DMS53 (cell line): ENCODE measurements around the gene MAMSTR.
"Not testable (repeated sequence)": the region's sequence is repeated elsewhere in the genome, so short reads cannot be mapped to it uniquely, and the experiment has no call there.

ENCODE experiments used
- DNase-seq: peaks from one replicate; lab custom pipeline; 2025; lab: John Stamatoyannopoulos, UW

MAMSTR gene

DNA sequence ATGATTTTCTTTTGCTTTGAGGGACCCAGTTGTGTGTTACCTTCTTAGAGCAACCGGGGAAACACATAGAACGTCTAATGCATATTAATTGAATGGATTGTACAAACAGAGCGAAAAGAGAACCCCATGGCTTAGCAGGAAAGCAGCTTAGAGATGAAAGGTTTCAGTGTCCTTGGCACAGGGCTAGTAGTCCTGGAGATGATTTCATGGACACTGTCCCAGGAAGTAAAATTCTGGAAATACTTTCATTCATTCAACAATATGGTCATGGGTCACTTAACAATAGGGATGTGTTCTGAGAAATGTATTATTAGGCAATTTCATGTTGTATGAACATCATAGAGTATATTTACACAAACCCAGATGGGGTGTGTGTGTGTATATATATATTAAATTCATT is 33.4 kb downstream of the MAMSTR start:
- DNase-seq: peak; percentile 83

DNA sequence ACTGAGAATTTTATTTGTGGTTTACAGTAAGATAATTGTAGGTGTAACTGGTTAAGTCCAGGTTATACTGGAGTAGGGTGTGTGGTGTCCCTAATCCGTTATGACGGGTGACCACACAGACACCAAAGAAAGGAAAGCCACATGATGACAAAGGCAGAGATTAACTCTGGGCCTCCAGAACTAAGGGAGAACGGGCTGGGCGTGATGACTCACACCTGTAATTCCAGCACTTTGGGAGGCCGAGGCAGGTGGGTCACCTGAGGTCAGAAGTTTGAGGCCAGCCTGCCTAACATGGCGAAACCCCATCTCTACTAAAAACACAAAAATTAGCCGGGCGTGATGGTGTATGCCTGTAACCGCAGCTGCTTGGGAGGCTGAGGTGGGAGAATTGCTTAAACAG is 33.9 kb downstream of the MAMSTR start:
- peak; percentile 79 for DNase-seq

- DNase-seq: peak; percentile 89
Measured at GRCh38 chr19:48683349-48683748, 36.2 kb downstream of the MAMSTR start.

DNA sequence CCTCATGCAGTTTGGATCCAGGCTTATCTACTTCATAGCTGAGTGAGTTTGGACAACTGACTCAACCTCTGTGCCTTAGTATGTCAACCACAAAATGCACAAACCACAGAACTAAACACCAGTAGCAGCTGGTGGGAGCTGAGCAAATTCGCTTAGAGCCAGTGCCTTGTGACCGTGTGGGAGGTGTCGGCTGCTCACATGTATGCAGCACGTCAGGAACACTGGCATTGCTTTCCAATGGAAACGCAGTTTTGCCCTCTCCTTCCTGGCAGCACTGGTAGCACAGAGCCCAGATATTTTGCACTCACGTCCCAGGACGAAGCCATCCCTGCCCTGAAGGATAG is 38.4 kb downstream of the MAMSTR start:
- peak; percentile 32 for DNase-seq

DNA sequence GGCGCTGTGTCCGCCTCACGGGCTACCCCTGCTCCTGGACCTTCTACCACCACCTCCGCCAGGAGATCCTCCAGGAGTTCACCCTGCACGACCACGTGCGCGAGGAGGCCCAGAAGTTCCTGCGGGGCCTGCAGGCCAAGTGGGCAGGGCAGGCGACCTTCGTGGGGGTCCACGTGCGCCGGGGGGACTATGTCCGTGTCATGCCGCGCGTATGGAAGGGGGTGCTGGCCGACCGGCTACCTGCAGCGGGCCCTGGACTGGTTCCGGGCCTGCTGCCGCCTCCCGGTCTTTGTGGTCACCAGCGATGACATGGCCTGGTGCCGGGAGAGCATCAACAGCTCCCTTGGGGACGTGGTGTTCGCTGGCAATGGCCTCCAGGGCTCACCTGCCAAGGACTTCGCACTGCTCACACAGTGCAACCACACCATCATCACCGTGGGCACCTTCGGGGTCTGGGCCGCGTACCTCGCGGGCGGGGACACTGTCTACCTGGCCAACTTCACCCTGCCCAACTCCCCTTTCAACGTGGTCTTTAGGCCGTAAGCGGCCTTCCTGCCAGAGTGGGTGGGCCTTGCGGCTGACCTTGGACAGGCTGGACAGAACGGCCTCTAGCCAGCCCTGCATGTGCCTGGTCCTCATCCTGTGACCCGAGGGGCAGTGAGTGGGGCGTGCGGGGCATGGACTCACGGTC is 38.9 kb downstream of the MAMSTR start:
- DNase-seq: no peak

- DNase-seq: not testable (repeated sequence)
Measured at GRCh38 chr19:48680006-48680405, 39.5 kb downstream of the MAMSTR start.

GRCh38 chr19:48678201-48678600 is 41.3 kb downstream of the MAMSTR start:
- no peak for DNase-seq

GRCh38 chr19:48676887-48677286 is 42.6 kb downstream of the MAMSTR start:
- no peak for DNase-seq

- DNase-seq: no peak
Measured at GRCh38 chr19:48676487-48676886, 43.0 kb downstream of the MAMSTR start.

- peak; percentile 91 for DNase-seq
Measured at GRCh38 chr19:48674921-48675824, 44.4 kb downstream of the MAMSTR start.

DNA sequence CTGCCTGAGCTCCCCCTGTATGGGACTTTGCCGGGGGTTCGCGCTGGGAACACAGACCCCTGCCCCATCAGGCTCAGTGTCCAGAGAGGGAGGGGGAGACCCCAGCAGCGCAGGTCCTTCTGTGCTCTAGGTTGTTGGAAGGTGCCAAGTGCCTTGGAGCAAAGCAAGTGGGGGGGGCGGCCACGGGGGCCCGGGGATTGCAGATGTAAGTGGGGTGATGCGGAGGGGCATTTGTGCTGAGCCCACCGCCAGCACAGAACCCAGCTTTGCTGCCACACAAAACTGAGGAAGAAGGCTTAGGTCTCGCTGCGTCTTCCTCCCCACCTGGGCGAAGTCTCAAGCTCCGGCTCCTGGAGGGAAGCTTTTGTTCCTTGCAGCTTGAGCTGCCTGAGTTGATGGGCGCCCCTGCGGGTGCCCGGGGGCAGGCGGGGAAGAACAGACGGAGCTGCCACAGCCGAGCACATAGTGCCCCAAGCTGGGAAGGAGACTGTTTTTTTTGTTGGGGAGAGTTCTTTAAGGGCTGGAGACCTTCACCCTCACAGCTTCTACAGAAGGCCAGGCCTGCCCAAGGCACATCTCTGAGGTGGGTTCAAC is 45.2 kb downstream of the MAMSTR start:
- DNase-seq: no peak

- no peak for DNase-seq
Measured at GRCh38 chr19:48673436-48674100, 46.0 kb downstream of the MAMSTR start.

GRCh38 chr19:48672994-48673393 is 46.5 kb downstream of the MAMSTR start, which contains the start of gene NTN5:
Gene NTN5, minus strand, starts transcription at chr19:48673017. Its CDS starts 2,031 bp downstream, at chr19:48670986.
- DNase-seq: no peak

DNA sequence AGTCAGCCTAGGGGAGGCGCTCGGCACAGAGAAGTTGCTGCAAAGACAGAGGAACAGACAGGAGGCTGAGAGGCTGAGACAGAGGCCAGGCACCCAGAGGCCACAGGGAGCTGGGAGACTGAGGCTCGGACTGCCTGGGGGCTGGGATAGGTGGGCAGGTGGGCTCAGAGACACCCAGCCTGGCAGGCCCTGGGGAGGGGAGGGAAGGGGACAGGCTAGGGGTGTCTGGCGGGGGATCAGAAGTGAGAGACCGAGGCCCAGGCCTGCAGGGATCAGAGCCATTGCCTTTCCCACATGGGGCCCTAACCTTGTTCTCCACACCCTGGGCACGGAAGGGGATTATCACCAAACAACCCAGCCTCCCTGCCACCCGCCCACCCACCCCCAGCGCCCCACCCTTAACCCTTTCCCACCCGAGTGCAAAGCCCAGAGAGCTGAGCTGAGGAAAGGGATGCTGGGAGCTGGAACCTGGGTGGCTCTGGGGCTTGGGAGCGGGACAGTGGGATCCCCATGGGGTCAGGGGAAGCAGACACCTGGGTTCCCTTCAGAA is 48.0 kb downstream of the MAMSTR start:
- no peak for DNase-seq

DNA sequence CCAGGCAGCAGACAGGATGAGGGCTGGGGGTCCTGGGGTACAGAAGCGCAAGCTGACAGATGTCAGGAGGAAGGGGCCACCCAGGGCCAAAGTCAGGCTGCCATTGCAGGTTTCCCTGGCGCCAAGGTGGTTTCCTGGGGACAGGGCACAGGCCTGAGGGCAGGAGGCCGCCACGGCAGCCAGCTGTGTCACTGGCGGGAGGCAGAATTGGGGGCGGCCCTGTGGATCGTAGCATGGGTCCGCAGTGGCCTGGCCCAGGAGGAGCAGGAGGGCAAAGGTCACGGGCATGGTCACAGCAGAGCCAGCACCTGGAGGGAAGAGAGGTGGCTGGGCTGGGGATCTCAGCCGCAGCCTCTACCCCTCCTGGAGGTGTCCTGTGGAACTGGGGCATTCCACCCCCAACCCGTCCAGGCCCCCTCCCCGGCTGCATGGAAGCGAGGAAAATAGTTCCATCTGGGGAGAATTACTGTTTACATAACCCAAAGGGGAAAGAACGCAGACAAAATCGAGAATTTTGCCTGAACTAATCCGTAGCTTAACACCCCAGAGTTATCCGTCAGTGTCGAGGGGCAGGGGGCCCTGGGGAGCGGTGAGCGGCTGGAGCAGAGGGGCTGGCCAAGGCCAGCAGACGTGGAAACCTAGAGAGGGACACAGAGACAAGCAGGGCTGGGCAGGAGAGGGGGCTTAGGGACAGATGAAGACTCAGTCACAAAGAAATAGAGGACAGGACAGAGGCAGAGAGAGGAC is 48.7 kb downstream of the MAMSTR start:
- DNase-seq: no peak

GRCh38 chr19:48669903-48670668 is 49.4 kb downstream of the MAMSTR start:
- no peak for DNase-seq

GRCh38 chr19:48668761-48669160 is 50.8 kb downstream of the MAMSTR start:
- no peak for DNase-seq

- no peak for DNase-seq
Measured at GRCh38 chr19:48668332-48668731, 51.2 kb downstream of the MAMSTR start.

- DNase-seq: no peak
Measured at GRCh38 chr19:48665786-48666185, 53.7 kb downstream of the MAMSTR start.

GRCh38 chr19:48664476-48664875 is 55.0 kb downstream of the MAMSTR start:
- DNase-seq: no peak

DNA sequence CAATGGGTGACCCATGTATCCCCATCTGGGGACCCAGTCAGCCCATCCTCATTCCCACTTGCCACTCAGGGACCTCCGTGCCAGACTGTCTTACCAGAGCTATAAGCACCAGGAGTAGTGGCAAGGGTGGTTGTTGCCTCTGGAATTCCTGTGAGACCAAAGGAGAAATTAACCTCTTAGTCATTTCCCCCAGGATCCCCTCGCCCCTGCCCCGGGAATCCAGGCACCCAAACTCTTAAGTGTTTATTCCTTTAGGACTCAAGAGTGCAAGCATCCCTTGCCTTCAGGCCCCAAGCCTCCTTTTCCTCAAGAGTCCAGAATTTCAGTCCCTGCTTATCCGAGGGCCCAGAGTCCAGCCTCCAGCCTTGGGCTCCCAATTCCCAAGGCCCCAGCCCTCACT is 55.9 kb downstream of the MAMSTR start:
- no peak for DNase-seq
